ENCODE data around the gene DNAH2. TPM values are rescaled to one million over a fixed set of nuclear protein-coding genes. Genes with fewer than 3 reads are reported as not detected.

DNAH2 gene
- total RNA-seq, 1 donor from 2014 or later, result 0.09 TPM

DNA sequence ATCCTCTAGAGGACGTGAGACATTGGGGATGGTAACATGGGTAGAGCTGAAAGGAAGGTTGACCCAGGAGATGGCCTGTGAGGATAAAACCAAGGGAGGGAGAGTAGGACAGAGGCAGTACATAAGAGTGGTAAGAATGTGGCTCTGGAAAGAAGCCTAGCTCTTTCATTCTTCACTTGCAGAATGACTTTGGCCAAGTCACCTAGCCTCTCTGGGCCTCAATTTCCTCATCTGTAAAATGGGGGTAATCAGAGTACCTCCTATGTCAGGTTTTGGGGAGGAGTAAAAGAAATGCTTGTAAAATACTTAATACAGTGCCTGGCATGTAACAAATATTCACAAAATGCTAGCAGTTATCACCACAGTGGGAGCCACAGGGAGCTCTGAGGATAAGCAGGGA, 123.3 kb downstream of the DNAH2 start:
- no peaks in the 10 kb centered on the region for H3K9me3 ChIP-seq (ENCODE audit: low read depth)
- Mint-ChIP-seq H3K9me3 (no peaks in the 10 kb centered on the region), H3K36me3 (peaks cover 5% of the 10 kb centered on the region), H3K4me1 (peaks cover 57% of the 10 kb centered on the region), H3K27ac (peak overlapping the region; percentile 22), H3K27me3 (ENCODE audit: insufficient read depth, low read depth) (peaks cover 8% of the 10 kb centered on the region), H3K4me3 (peak overlapping the region; percentile 94)
- TF ChIP-seq EZH2 (IDR thresholded peaks at IDR 0.05), result no peak
- H3K27ac ChIP-seq, result no peak overlapping the region
- H3K4me2 ChIP-seq, result peak overlapping the region; percentile 99
- H4K20me1 ChIP-seq (ENCODE audit: low read depth), result peaks cover 72% of the 10 kb centered on the region
- H3K79me2 ChIP-seq (ENCODE audit: low read depth), result peaks cover 73% of the 10 kb centered on the region
- H3K36me3 ChIP-seq, result no peaks in the 10 kb centered on the region
- H3F3A ChIP-seq (ENCODE audit: low read depth), result peaks cover 76% of the 10 kb centered on the region
- H3K27me3 ChIP-seq, result no peaks in the 10 kb centered on the region
- no peak overlapping the region for H2AFZ ChIP-seq (replicated peaks)
- H3K9ac ChIP-seq, result no peak overlapping the region
- no peak for DNase-seq (ENCODE audit: low spot score)
- peak overlapping the region; percentile 76 for H3K4me3 ChIP-seq
- peaks cover 39% of the 10 kb centered on the region for H3K4me1 ChIP-seq

DNA sequence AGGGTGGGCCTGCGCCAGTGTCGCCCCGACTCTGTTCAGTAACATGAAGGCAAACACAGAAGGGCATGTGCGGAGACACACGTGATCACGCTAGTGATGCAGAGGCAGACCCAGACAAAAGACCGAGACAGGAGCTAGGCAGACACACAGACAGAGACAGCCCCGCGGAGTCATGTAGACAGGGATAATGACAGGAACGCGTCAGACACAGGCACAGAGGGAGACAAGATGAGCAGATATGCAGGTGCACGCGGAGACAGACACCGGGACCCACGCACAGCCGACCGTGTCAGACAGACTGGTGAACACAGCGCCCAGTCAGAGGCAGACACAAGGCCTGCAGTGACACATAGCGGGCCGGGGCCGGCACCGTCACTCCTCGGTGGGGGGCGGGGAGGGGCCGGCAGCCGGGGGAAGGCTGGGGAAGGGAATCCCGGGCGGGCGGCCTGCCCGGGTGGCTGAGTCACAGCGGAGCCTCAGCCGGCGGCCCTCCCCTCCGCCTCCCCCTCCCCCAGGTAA, 123.9 kb downstream of the DNAH2 start:
- Histone ChIP-seq H2AFZ (replicated peaks) (no peak overlapping the region), H3K36me3 (no peaks in the 10 kb centered on the region), H3K4me2 (peak overlapping the region; percentile 99), H3K79me2 (ENCODE audit: low read depth) (peaks cover 73% of the 10 kb centered on the region), H4K20me1 (ENCODE audit: low read depth) (peaks cover 78% of the 10 kb centered on the region), H3F3A (ENCODE audit: low read depth) (peaks cover 71% of the 10 kb centered on the region), H3K27me3 (no peaks in the 10 kb centered on the region), H3K9ac (peak overlapping the region; percentile 55), H3K4me3 (peak overlapping the region; percentile 76), H3K27ac (peak overlapping the region; percentile 56), H3K9me3 (ENCODE audit: low read depth) (no peaks in the 10 kb centered on the region), H3K4me1 (peaks cover 39% of the 10 kb centered on the region)
- Mint-ChIP-seq H3K9me3 (no peaks in the 10 kb centered on the region), H3K4me3 (peak overlapping the region; percentile 95), H3K36me3 (peaks cover 6% of the 10 kb centered on the region), H3K27ac (peak overlapping the region; percentile 22), H3K4me1 (peaks cover 57% of the 10 kb centered on the region), H3K27me3 (ENCODE audit: insufficient read depth, low read depth) (peaks cover 8% of the 10 kb centered on the region)
- peak; percentile 80 for DNase-seq (ENCODE audit: low spot score)
- TF ChIP-seq, protein P1, sequence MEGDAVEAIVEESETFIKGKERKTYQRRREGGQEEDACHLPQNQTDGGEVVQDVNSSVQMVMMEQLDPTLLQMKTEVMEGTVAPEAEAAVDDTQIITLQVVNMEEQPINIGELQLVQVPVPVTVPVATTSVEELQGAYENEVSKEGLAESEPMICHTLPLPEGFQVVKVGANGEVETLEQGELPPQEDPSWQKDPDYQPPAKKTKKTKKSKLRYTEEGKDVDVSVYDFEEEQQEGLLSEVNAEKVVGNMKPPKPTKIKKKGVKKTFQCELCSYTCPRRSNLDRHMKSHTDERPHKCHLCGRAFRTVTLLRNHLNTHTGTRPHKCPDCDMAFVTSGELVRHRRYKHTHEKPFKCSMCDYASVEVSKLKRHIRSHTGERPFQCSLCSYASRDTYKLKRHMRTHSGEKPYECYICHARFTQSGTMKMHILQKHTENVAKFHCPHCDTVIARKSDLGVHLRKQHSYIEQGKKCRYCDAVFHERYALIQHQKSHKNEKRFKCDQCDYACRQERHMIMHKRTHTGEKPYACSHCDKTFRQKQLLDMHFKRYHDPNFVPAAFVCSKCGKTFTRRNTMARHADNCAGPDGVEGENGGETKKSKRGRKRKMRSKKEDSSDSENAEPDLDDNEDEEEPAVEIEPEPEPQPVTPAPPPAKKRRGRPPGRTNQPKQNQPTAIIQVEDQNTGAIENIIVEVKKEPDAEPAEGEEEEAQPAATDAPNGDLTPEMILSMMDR (IDR thresholded peaks at IDR 0.05), result peak; percentile 9
- TF ChIP-seq EZH2 (IDR thresholded peaks at IDR 0.05), result no peak
- no peak for TF ChIP-seq EZH2phosphoT487 (IDR thresholded peaks at IDR 0.05)

DNA sequence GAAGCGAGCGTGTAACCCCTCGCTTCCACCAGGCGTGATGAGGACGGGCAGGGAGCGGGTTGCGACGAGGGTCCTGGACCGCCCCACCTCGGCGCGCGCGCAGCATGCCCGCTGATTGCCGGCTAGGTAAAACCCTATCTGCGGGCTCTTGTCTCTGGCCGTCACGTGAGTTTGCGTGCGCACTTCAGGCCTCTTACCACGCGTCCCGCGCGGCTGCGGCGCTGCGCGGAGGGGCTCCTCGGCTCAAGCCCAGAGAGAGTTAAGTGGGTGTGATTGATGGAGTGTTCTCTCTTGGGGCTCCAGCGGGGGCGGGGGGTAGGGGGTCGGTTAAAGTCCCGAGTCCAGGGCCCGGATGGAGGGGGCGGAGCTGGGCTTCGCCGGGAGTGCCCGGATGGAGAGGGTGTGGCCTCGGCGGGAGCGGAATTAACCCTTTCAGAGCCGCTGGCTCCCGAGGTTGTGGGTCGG, 124.4 kb downstream of the DNAH2 start:
- Histone ChIP-seq H3F3A (ENCODE audit: low read depth) (peaks cover 68% of the 10 kb centered on the region), H3K4me3 (peak overlapping the region; percentile 76), H3K79me2 (ENCODE audit: low read depth) (peaks cover 73% of the 10 kb centered on the region), H2AFZ (replicated peaks) (no peak overlapping the region), H3K9me3 (ENCODE audit: low read depth) (no peaks in the 10 kb centered on the region), H4K20me1 (ENCODE audit: low read depth) (peaks cover 83% of the 10 kb centered on the region), H3K4me2 (peak overlapping the region; percentile 99), H3K36me3 (no peaks in the 10 kb centered on the region), H3K9ac (peak overlapping the region; percentile 55), H3K4me1 (peaks cover 39% of the 10 kb centered on the region), H3K27me3 (no peaks in the 10 kb centered on the region), H3K27ac (peak overlapping the region; percentile 56)
- peak; percentile 96 for DNase-seq (ENCODE audit: low spot score)
- H3K27ac Mint-ChIP-seq, result peak overlapping the region; percentile 95
- TF ChIP-seq, protein P1 (IDR thresholded peaks at IDR 0.05), result no peak
- no peak for TF ChIP-seq EZH2phosphoT487 (IDR thresholded peaks at IDR 0.05)
- TF ChIP-seq EZH2 (IDR thresholded peaks at IDR 0.05), result no peak
- peaks cover 55% of the 10 kb centered on the region for H3K4me1 Mint-ChIP-seq
- peaks cover 9% of the 10 kb centered on the region for H3K36me3 Mint-ChIP-seq
- peak overlapping the region; percentile 95 for H3K4me3 Mint-ChIP-seq
- no peaks in the 10 kb centered on the region for H3K9me3 Mint-ChIP-seq
- H3K27me3 Mint-ChIP-seq (ENCODE audit: insufficient read depth, low read depth), result peaks cover 8% of the 10 kb centered on the region

All from neural progenitor cell (in vitro differentiated cells).